Motor neuron (in vitro differentiated cells): Measurements from ENCODE around the gene PTPN14. TPM values are rescaled to one million over a fixed set of nuclear protein-coding genes. Genes with fewer than 3 reads are reported as not detected.
A peak's percentile ranks its signal among the peaks of the same experiment; 100 is the strongest.

Source experiments
- ATAC-seq, 8 experiments: fragments of 200-7000 bp; cut with Tn5 transposase; replicated peaks in 6 of 8; 2 replicates each; pipeline ENCODE4 v1.8.0; 2021; ENCODE audit warnings: mild to moderate bottlenecking in 8 of 8, moderate library complexity in 8 of 8
- H3K27ac ChIP-seq, 2 donors: fragments of 250-450 bp; sonication (Bioruptor Pico); 2 replicates each; pipeline ENCODE4 v1.9.0; 2021; ENCODE audit warnings: antibody characterized with exemption in 2 of 2, mild to moderate bottlenecking in 2 of 2, moderate library complexity in 1 of 2
- H3K4me1 ChIP-seq, 2 donors: fragments of 250-450 bp; sonication (Bioruptor Pico); replicated peaks in 1 of 2; 2 replicates each; pipeline ENCODE4 v1.6.1; 2021; ENCODE audit warnings: antibody characterized with exemption in 2 of 2, mild to moderate bottlenecking in 2 of 2, moderate library complexity in 1 of 2
- H3K4me3 ChIP-seq, 5 donors: fragments of 250-450 bp; sonication (Bioruptor Pico); 2 replicates each; pipeline ENCODE4 v1.9.0; 2021; ENCODE audit warnings: antibody characterized with exemption in 5 of 5, mild to moderate bottlenecking in 5 of 5, moderate library complexity in 4 of 5
- WGBS, 10 experiments: fragments of 450-650 bp; shearing (Covaris generic); methylation state at CpG; one replicate each; pipeline ENCODE4 v1.0.0; 2022; 5-methylcytosine and 5-hydroxymethylcytosine counted together
- in situ Hi-C, 9 experiments: fragments of 400-800 bp; cut with MboI; loops; one replicate each; pipeline ENCODE4 v1.15.0; 2021; ENCODE audit warnings: low sequenced_read_pairs in 9 of 9, low pct_unique_long_range_greater_than_20kb in 2 of 9; ENCODE audit not compliant: unreplicated experiment in 9 of 9
- total RNA-seq, 8 experiments: library from RNA; unstranded; fragments of 300-600 nt; gene quantifications; 2 replicates each; pipeline versions ENCODE4 v1.2.3 to v1.2.4, GENCODE V29; 2022

PTPN14 gene
- total RNA-seq, 8 experiments from 2014 or later = 1.4 to 43.4 (median 5.5) TPM

DNA sequence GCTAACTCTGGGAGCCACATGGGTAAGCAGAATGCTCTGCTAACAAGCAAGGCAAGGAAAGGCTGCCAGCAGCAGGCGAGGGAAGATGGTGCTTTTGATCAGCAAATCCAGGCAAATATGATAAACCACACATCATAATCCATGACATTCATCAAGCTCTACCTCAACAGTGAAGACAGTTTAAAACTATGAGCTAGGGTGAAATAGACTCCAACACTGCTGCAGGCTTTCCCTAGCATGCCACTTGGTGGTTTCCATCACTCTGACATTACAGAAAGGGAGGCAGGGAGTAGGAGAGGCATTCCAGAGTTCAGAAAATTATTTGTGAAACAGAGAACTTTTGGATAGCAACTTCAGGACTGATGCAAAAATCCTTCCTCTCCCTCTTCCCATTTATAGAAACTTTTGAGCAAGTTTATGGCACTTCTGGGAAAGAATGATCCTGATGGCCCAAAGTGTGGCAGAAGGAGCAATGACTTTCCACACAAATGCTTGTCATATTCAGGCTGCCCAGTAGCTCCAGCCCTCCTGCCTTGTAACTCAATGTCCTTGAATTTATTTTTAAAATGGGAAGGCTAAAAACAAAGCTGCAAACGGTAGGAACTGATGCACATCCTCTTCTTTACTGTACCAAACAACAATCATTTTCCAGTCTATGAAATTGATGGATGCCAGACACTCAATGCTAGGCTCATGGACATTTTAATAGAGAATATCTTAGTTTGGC, 199.7 kb downstream of the PTPN14 start:
- 59 to 100% (median 85%) methylated on average over 1 to 2 of the region's 2 CpGs; no CpG with 5 or more reads in 3 of the 10 experiments for WGBS, 10 experiments
- no peak overlapping the region for H3K4me3 ChIP-seq
- ATAC-seq = no peak
- H3K4me1 ChIP-seq = peaks cover 0 to 5% of the 10 kb centered on the region in 2 donors
- in situ Hi-C loops = no loop called here
- no peak overlapping the region for H3K27ac ChIP-seq

DNA sequence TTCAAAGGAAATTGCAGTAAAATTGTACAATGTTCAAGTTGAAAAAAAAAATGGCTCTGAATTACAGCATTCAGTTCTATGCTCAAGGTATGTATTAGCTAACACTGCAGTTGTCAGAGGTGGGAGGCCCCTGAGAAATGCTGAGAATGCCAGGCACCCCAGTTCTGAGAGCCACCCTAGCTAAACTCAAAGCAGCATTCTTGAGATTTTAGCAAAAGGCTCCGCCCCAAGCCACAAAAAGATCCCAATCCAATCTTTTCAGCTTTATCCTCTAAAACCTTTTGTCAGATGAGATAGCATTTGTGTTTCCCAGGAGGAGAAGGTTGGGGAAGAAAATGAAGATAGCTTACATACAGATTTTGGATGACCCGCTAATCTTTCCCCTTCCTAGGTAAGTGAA, 201.6 kb downstream of the PTPN14 start:
- Histone ChIP-seq H3K4me1 (peaks cover 0 to 5% of the 10 kb centered on the region in 2 donors), H3K4me3 (no peak overlapping the region), H3K27ac (no peak overlapping the region)
- no peak for ATAC-seq
- 80 to 100% (median 94%) methylated on average over 1 to 2 of the region's 2 CpGs; no CpG with 5 or more reads in 2 of the 10 experiments for WGBS, 10 experiments
- in situ Hi-C loops = loop anchor here in 6 of 9 experiments (25.0 kb wide), 4 partner anchors 137 to 1188 kb away; no protein-coding TSS in a partner anchor

DNA sequence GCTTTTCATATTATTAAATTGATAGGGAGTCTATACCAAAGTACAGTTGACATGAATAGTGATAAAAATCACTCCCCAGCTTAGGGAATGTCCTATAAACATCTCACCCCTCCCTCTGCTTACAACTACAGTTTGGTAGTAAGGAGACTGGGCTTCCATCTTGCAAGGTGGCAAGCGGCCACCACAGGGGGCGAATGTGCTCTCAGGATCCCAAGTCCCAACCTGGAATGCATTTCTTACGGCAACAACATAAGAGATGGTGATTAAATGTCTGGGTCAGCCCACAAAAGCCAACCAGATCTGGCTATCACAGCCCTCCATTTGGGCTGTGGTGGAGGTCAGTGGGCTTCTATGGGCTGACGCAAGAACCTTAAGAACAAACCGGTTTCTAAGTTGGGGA, 202.4 kb downstream of the PTPN14 start:
- WGBS, 10 experiments = 87 to 100% (median 94%) methylated on average over 1 to 5 of the region's 5 CpGs; no CpG with 5 or more reads in 1 of the 10 experiments
- Histone ChIP-seq H3K4me1 (no peaks in the 10 kb centered on the region), H3K4me3 (no peak overlapping the region), H3K27ac (no peak overlapping the region)
- no peak for ATAC-seq
- in situ Hi-C loops = loop anchor here in 6 of 9 experiments (25.0 kb wide), 4 partner anchors 137 to 1188 kb away; no protein-coding TSS in a partner anchor

DNA sequence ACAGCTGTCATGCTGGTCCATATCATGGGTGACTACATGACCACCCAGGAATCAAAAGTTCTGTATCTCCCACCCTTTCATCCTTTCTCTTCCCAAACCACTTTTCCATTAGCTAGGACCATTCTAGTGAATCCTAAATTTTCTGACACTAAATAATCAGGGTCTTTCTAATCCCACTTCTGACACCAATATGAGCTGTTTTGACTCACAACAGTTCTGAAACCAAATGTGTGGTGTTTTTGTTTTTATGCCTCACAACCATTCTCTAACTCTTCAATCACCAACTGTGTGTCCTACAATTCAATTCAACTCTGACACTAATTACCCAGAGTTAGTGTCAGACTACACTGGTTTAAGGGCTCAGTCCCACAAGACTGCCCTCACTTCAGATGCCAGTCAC, 206.5 kb downstream of the PTPN14 start:
- no peak overlapping the region for H3K27ac ChIP-seq
- no peaks in the 10 kb centered on the region for H3K4me1 ChIP-seq
- H3K4me3 ChIP-seq = no peak overlapping the region
- ATAC-seq = no peak
- in situ Hi-C loops = loop anchor here in 6 of 9 experiments (25.0 kb wide), 4 partner anchors 133 to 1192 kb away; no protein-coding TSS in a partner anchor

DNA sequence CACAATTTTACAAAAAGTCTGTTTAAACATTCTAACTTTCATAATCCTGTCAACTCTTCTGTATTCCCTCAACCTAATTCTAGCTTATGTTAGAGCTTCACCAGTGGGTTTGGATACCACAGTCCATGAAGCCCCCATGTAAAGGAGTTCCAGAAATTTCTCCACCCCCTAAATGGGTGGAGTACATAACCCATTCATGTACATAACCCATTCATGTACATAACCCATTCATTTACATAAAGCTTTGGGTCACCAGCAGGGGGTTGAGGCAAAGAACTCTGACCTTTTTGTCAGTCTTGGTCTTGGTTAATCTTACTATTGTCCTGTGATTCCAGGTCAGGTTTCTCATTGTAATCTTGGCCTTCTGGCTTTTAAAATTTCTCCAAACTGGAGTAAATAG, 208.9 kb downstream of the PTPN14 start:
- Histone ChIP-seq H3K4me3 (no peak overlapping the region), H3K4me1 (peaks cover 0 to 3% of the 10 kb centered on the region in 2 donors), H3K27ac (no peak overlapping the region)
- in situ Hi-C loops = loop anchor here in 6 of 9 experiments (25.0 kb wide), 4 partner anchors 130 to 1195 kb away; no protein-coding TSS in a partner anchor
- ATAC-seq = peak in 3 of 8 experiments; percentile 62 to 73 (median 67)

DNA sequence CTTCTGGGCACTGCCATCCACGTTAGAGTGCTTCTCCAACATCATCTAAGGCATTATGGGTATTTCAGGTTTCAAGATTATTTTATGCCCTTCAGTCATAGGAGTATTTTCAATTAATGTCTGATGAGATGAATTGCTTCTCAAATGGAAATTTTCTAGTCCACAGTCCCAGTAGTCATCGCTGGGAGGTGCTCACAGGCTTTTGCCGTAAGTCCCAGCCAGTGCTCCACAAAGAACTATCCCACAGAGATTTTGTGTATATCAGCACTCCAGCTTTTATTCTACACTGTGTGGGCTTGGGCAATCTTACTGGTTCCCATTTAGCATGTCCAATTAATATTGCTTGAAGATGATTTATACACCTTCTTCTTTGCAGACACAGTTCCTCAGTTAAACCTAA, 209.5 kb downstream of the PTPN14 start:
- Histone ChIP-seq H3K27ac (no peak overlapping the region), H3K4me1 (peaks cover 0 to 6% of the 10 kb centered on the region in 2 donors), H3K4me3 (no peak overlapping the region)
- in situ Hi-C loops = loop anchor here in 6 of 9 experiments (25.0 kb wide), 4 partner anchors 130 to 1195 kb away; no protein-coding TSS in a partner anchor
- peak in 1 of 8 experiments; percentile 63 for ATAC-seq
- 40 to 100% (median 95%) methylated on average over 1 to 3 of the region's 3 CpGs; no CpG with 5 or more reads in 2 of the 10 experiments for WGBS, 10 experiments

DNA sequence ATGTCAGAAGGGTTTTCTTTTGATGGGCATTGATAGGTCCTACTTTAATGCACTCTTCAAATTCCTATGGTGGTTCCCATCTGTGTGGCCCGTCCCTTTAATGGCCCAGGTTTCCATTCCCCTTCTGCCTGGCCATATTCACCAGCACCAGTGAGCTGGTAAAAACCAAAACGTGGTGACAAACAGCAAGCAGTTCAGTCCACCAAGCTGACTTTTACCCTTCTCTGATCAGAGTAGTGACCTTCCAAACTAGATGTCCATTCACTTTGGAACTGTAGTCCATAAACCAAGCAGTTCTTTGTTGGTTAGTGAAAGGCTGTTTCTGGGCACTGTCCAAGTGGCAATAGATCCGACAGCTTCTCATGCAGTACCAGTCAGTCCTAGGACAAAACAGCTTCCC, 209.9 kb downstream of the PTPN14 start:
- 72 to 100% (median 90%) methylated on average over 1 to 3 of the region's 3 CpGs; no CpG with 5 or more reads in 1 of the 10 experiments for WGBS, 10 experiments
- no peak for ATAC-seq
- H3K27ac ChIP-seq = no peak overlapping the region
- H3K4me1 ChIP-seq = peaks cover 0 to 6% of the 10 kb centered on the region in 2 donors
- in situ Hi-C loops = loop anchor here in 6 of 9 experiments (25.0 kb wide), 4 partner anchors 129 to 1196 kb away; no protein-coding TSS in a partner anchor
- H3K4me3 ChIP-seq = no peak overlapping the region

DNA sequence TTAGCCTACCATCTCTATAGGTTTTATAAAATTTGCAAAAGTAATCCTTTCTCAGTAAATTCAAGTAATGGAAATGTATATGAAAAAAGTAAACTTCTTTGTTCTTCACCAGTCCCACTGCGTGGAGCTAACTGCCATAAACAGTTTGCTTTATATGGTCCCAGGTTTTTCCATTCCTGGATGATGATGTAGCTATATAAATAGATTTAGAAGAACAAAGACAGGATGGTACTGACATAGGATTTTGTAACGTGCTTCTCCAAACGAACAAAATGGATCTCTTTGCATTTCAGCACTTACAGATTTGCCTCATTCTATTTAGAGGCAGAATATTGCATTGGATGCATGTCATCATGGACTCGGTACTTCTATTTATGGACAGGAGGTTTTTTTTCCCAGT, 213.2 kb downstream of the PTPN14 start:
- Histone ChIP-seq H3K4me3 (no peak overlapping the region), H3K4me1 (peaks cover 5 to 6% of the 10 kb centered on the region in 2 donors), H3K27ac (no peak overlapping the region)
- 36 to 100% (median 72%) methylated on average over 1 to 4 of the region's 4 CpGs for WGBS, 10 experiments
- in situ Hi-C loops = loop anchor here in 7 of 9 experiments (10.0 to 25.0 kb wide), 5 partner anchors 126 to 1199 kb away; no protein-coding TSS in a partner anchor
- ATAC-seq = no peak

DNA sequence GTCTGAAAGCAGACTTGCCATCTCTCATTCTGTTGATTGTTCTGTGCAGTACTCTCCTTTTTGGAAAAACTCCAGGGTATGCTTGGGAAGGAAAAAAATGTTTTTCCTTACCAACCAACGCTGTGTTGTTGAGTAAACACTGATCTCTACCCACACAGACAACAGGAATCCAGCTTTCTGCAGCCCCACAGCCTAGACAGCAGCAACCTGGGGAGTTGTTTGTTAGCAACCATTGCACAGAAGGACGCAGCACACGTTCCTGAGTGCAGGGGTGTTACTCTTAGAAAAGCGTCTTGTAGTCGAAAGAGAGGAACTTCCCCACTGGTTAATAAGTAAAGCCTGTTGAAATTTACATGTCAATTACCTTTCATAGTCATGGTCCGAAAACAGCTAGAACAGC, 213.9 kb downstream of the PTPN14 start:
- H3K4me3 ChIP-seq = no peak overlapping the region
- 0 to 93% (median 32%) methylated on average over 1 to 6 of the region's 6 CpGs; no CpG with 5 or more reads in 2 of the 10 experiments for WGBS, 10 experiments
- H3K27ac ChIP-seq = no peak overlapping the region
- in situ Hi-C loops = loop anchor here in 7 of 9 experiments (10.0 to 25.0 kb wide), 5 partner anchors 125 to 1200 kb away; no protein-coding TSS in a partner anchor
- ATAC-seq = peak; percentile 7 to 94 (median 62)
- peaks cover 5 to 6% of the 10 kb centered on the region in 2 donors for H3K4me1 ChIP-seq

DNA sequence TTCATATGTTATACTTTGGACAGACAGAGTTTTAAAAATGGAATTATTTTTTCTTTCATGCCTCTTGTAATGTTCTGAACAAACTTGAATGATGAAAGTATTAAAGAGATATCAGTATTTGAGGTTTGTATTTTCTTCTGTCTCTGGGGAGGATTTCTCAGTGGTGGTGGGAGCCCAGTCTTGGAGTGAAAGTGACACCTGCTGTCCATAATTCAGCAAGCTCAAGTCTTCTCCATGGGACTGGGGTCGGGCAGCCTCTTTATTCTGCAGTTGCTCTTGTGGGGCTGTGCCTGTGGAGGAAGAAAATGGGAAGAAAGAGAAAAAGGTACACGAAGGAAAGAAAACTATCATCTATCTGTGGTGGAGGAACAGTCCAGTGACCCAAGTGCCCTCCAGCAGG, 214.4 kb downstream of the PTPN14 start:
- ATAC-seq = no peak
- 0 to 71% (median 50%) methylated on average over 1 to 2 of the region's 2 CpGs; no CpG with 5 or more reads in 2 of the 10 experiments for WGBS, 10 experiments
- Histone ChIP-seq H3K27ac (no peak overlapping the region), H3K4me1 (peaks cover 5 to 6% of the 10 kb centered on the region in 2 donors), H3K4me3 (no peak overlapping the region)
- in situ Hi-C loops = loop anchor here in 7 of 9 experiments (10.0 to 25.0 kb wide), 5 partner anchors 125 to 1200 kb away; no protein-coding TSS in a partner anchor

DNA sequence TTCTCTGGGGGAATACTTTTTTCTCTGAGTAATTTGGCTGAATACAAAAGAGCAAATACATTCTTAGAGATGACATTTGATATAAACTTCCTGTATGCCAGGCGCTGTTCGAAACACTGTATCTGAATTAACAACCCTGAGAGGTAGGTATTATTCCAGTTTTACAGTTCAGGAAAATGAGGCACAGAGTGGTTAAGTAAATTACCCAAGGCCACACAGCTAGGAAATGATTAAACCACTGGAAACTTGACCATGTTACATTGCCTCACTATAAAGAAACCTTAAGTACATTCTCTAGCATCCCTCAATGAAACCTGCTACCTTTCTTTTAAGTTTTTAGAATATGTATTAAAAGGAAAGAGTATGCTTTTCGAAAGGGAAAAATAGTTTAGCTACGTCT, 215.8 kb downstream of the PTPN14 start:
- WGBS, 10 experiments = 79 to 100% (median 98%) methylated on average over 1 to 4 of the region's 4 CpGs
- in situ Hi-C loops = loop anchor here in 7 of 9 experiments (10.0 to 25.0 kb wide), 5 partner anchors 123 to 1202 kb away; no protein-coding TSS in a partner anchor
- no peak for ATAC-seq
- Histone ChIP-seq H3K4me3 (no peak overlapping the region), H3K4me1 (peaks cover 5 to 6% of the 10 kb centered on the region in 2 donors), H3K27ac (no peak overlapping the region)

DNA sequence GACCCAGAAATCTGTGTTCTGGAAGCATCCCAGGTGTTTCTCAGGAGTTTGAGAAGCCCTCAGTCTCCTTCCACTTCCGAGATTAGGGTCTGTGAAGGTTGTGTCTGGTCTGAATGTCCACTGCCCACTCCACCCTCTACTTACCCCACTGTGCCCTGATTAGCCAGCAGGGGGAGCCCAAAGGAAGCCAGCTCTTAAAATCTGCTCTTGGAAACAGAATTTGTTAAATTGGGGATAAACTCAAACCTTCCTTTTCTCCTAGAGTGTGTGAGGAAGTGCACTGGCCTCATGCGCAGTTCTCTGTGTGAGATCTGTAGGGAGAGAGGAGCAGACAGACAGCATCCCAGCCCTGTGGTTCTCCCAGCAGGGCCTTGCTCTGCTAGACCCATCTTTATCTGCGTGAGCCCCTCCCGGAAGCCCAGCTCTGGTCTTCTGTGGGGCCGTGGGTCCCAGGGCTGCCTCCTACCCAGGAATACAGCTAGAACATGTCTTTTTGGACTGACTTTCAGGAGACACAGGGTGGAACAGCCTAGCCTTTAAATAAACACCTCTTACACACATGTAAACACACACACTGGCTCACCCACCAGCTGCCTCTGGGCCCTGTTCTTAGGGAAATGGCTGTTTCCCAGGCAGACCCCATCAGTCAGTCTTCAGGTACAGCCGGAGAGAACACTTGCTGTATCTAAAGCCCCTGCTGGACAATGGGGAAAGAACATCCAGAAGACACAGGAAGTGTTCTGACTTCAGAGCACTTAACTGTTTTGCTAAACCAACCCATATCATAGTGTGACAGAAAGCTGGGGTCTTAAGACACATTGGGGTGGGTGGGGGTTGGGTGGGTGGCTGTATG, 218.2 kb downstream of the PTPN14 start:
- no peak overlapping the region for H3K4me3 ChIP-seq
- peak in 4 of 8 experiments; percentile 15 to 56 (median 48) for ATAC-seq
- in situ Hi-C loops = loop anchor here in 7 of 9 experiments (10.0 to 25.0 kb wide), 5 partner anchors 121 to 1204 kb away; no protein-coding TSS in a partner anchor
- H3K27ac ChIP-seq = no peak overlapping the region
- peaks cover 8 to 9% of the 10 kb centered on the region in 2 donors for H3K4me1 ChIP-seq
- WGBS, 10 experiments = 40 to 100% (median 80%) methylated on average over 1 to 5 of the region's 6 CpGs; no CpG with 5 or more reads in 3 of the 10 experiments
